H1 (cell line): Measurements from ENCODE around the gene TAS1R1. TPM values are rescaled to one million over a fixed set of nuclear protein-coding genes. Genes with fewer than 3 reads are reported as not detected.

Source experiments
- CTCF ChIA-PET: fragments of 300-600 bp; sonication (Branson Sonifier 250); formaldehyde crosslinking; loops from one replicate; lab custom pipeline; 2021; ENCODE audit not compliant: partially characterized antibody; lab: Charles Lee
- POLR2A ChIA-PET: fragments of 300-600 bp; sonication (Branson Sonifier 250); formaldehyde crosslinking; loops from one replicate; lab custom pipeline; 2021; ENCODE audit warnings: inconsistent platforms; ENCODE audit not compliant: partially characterized antibody; lab: Charles Lee
- DNase-seq, 2 experiments: peaks; one replicate each; pipeline versions ENCODE4 v3.0.0 to v3.0.0-alpha.2; 2010 to 2022; ENCODE audit warnings: low spot score in 2 of 2, low read depth in 1 of 2, mixed read lengths in 1 of 2
- FAIRE-seq: peaks from 2 replicates; lab custom pipeline; 2011; peaks lifted over from hg19 to GRCh38; lab: Jason Lieb, UNC
- H2AFZ ChIP-seq: 2 replicates; pipeline ENCODE4 v1.8.1; 2012; ENCODE audit warnings: low read length, inconsistent platforms
- H2AK5ac ChIP-seq: 2 replicates; pipeline ENCODE4 v1.6.1; 2013; ENCODE audit warnings: low read depth, low read length
- H2BK120ac ChIP-seq: replicated peaks from 2 replicates; pipeline ENCODE3; 2013; ENCODE audit warnings: low read depth, low read length, inconsistent platforms
- H2BK12ac ChIP-seq: 2 replicates; pipeline ENCODE4 v1.6.1; 2013; ENCODE audit warnings: low read depth, low read length
- H2BK15ac ChIP-seq: 2 replicates; pipeline ENCODE4 v1.6.1; 2013; ENCODE audit warnings: low read length
- H2BK20ac ChIP-seq: 2 replicates; pipeline ENCODE4 v1.6.1; 2013; ENCODE audit warnings: low read length
- H2BK5ac ChIP-seq: 2 replicates; pipeline ENCODE4 v1.6.1; 2013; ENCODE audit warnings: low read depth, low read length
- H3K14ac ChIP-seq: 2 replicates; pipeline ENCODE4 v1.6.1; 2013; ENCODE audit warnings: inconsistent platforms; ENCODE audit not compliant: insufficient read length
- H3K18ac ChIP-seq: 2 replicates; pipeline ENCODE4 v1.6.1; 2013; ENCODE audit warnings: low read length; ENCODE audit errors: extremely low read depth
- H3K23ac ChIP-seq: 2 replicates; pipeline ENCODE4 v1.6.1; 2013; ENCODE audit warnings: inconsistent platforms; ENCODE audit not compliant: insufficient read length
- H3K23me2 ChIP-seq: 2 replicates; pipeline ENCODE4 v1.6.1; 2013; ENCODE audit warnings: low read depth, low read length
- H3K27ac ChIP-seq: 2 replicates; pipeline ENCODE4 v1.6.1; 2011; ENCODE audit warnings: low read depth, low read length, inconsistent platforms
- H3K27me3 ChIP-seq, 4 experiments: replicated peaks in 1 of 4; 1 replicate in 1 of 4; 2 replicates in 3 of 4; pipeline versions ENCODE4 v1.6.1 to v1.8.1; 2011 to 2013; ENCODE audit warnings: low read length in 3 of 4, mild to moderate bottlenecking in 3 of 4, inconsistent platforms in 2 of 4, mixed read lengths in 2 of 4, moderate library complexity in 1 of 4; ENCODE audit not compliant: control insufficient read depth in 3 of 4, insufficient read depth in 3 of 4; ENCODE audit errors: extremely low read depth in 1 of 4
- H3K36me3 ChIP-seq, 4 experiments: 2 replicates each; pipeline versions ENCODE4 v1.6.1 to v1.8.1; 2011 to 2013; ENCODE audit warnings: mild to moderate bottlenecking in 4 of 4, low read length in 3 of 4, moderate library complexity in 2 of 4, control low read depth in 1 of 4, inconsistent platforms in 1 of 4; ENCODE audit not compliant: insufficient read depth in 4 of 4, control insufficient read depth in 2 of 4
- H3K4ac ChIP-seq: replicated peaks from 2 replicates; pipeline ENCODE3; 2013; ENCODE audit warnings: low read length, low read depth, mixed read lengths, inconsistent platforms; ENCODE audit not compliant: insufficient read length
- H3K4me1 ChIP-seq, 4 experiments: replicated peaks in 1 of 4; 1 replicate in 1 of 4; 2 replicates in 3 of 4; pipeline versions ENCODE4 v1.6.1 to v1.8.1; 2011 to 2013; ENCODE audit warnings: low read length in 3 of 4, inconsistent platforms in 2 of 4, mixed read lengths in 1 of 4; ENCODE audit not compliant: insufficient read depth in 4 of 4, control insufficient read depth in 3 of 4
- H3K4me2 ChIP-seq, 2 experiments: 2 replicates each; pipeline versions ENCODE4 v1.6.1 to v1.8.1; 2011 to 2013; ENCODE audit warnings: low read depth in 2 of 2, low read length in 2 of 2, control low read depth in 1 of 2, inconsistent platforms in 1 of 2, mild to moderate bottlenecking in 1 of 2; ENCODE audit not compliant: insufficient read depth in 1 of 2
- H3K4me3 ChIP-seq, 4 experiments: fragments of 200-600, 300-600 bp in 1 of 4; sonication (generic), shearing (Covaris generic), sonication (Bioruptor Twin) in 1 of 4; 2 replicates each; pipeline versions ENCODE4 v1.5.1 to v1.8.1; 2011 to 2016; ENCODE audit warnings: low read length in 4 of 4, low read depth in 3 of 4, control low read depth in 2 of 4, inconsistent platforms in 2 of 4, mild to moderate bottlenecking in 2 of 4, mixed read lengths in 1 of 4, moderate library complexity in 1 of 4; ENCODE audit not compliant: insufficient read depth in 2 of 4; ENCODE audit errors: extremely low read depth in 1 of 4
- H3K56ac ChIP-seq: replicated peaks from 2 replicates; pipeline ENCODE3; 2013; ENCODE audit warnings: low read depth, mild to moderate bottlenecking, mixed read lengths, low read length, inconsistent platforms; ENCODE audit not compliant: insufficient read length
- H3K79me1 ChIP-seq: 2 replicates; pipeline ENCODE4 v1.6.1; 2013; ENCODE audit warnings: low read depth, low read length, control low read depth
- H3K79me2 ChIP-seq, 2 experiments: 2 replicates each; pipeline versions ENCODE4 v1.6.1 to v1.8.1; 2012 to 2013; ENCODE audit warnings: low read length in 2 of 2, mild to moderate bottlenecking in 2 of 2, inconsistent platforms in 1 of 2; ENCODE audit not compliant: insufficient read depth in 2 of 2, control insufficient read depth in 1 of 2
- H3K9ac ChIP-seq, 4 experiments: replicated peaks in 1 of 4; 1 replicate in 1 of 4; 2 replicates in 3 of 4; pipeline versions ENCODE4 v1.6.1 to v1.8.1; 2011 to 2013; ENCODE audit warnings: low read depth in 3 of 4, low read length in 3 of 4, control low read depth in 2 of 4, mild to moderate bottlenecking in 2 of 4, moderate library complexity in 2 of 4, inconsistent platforms in 1 of 4; ENCODE audit errors: extremely low read depth in 1 of 4
- H3K9me3 ChIP-seq, 2 experiments: 2 replicates each; pipeline versions ENCODE4 v1.6.1 to v1.8.1; 2012 to 2013; ENCODE audit warnings: mild to moderate bottlenecking in 2 of 2, moderate library complexity in 2 of 2, control low read depth in 1 of 2, inconsistent platforms in 1 of 2, low read depth in 1 of 2, low read length in 1 of 2, mixed read lengths in 1 of 2; ENCODE audit not compliant: insufficient read depth in 2 of 2
- H4K20me1 ChIP-seq, 2 experiments: replicated peaks in 1 of 2; 2 replicates each; pipeline versions ENCODE3 to v1.8.1; 2011 to 2013; ENCODE audit warnings: inconsistent platforms in 2 of 2, low read length in 2 of 2, mild to moderate bottlenecking in 1 of 2; ENCODE audit not compliant: insufficient read depth in 2 of 2, control insufficient read depth in 1 of 2
- H4K5ac ChIP-seq: 2 replicates; pipeline ENCODE4 v1.6.1; 2013; ENCODE audit warnings: low read length, low read depth, mixed read lengths, inconsistent platforms; ENCODE audit not compliant: insufficient read length
- H4K8ac ChIP-seq: 2 replicates; pipeline ENCODE4 v1.8.0; 2013; ENCODE audit warnings: mild to moderate bottlenecking, moderate library complexity, low read length, inconsistent platforms; ENCODE audit not compliant: insufficient read depth; ENCODE audit errors: extremely low read depth
- H4K91ac ChIP-seq: replicated peaks from 2 replicates; pipeline ENCODE3; 2013; ENCODE audit warnings: low read length, mixed read lengths, inconsistent platforms; ENCODE audit not compliant: insufficient read length
- CEBPB ChIP-seq: IDR thresholded peaks from 2 replicates; pipeline ENCODE4 v1.6.1; 2012; ENCODE audit warnings: low read depth, low read length
- KDM5A ChIP-seq: fragments of 200-600 bp; IDR thresholded peaks from 2 replicates; pipeline ENCODE4 v1.7.1; 2012; ENCODE audit warnings: mild to moderate bottlenecking, low read length, inconsistent platforms, mixed read lengths
- PHF8 ChIP-seq: fragments of 200-600 bp; sonication (generic); conservative IDR thresholded peaks from 2 replicates; pipeline ENCODE4 v1.7.1; 2012; ENCODE audit warnings: low read depth, mild to moderate bottlenecking, inconsistent platforms, low read length, moderate library complexity
- POLR2AphosphoS5 ChIP-seq: IDR thresholded peaks from 2 replicates; pipeline ENCODE4 v1.6.1; 2011; ENCODE audit warnings: low read depth, low read length
- SP2 ChIP-seq: IDR thresholded peaks from 2 replicates; pipeline ENCODE4 v1.6.1; 2012; ENCODE audit warnings: mild to moderate bottlenecking, low read length, inconsistent platforms
- SUZ12 ChIP-seq: fragments of 200-600 bp; sonication (generic); IDR thresholded peaks from 2 replicates; pipeline ENCODE4 v1.6.1; 2012; ENCODE audit warnings: mild to moderate bottlenecking, inconsistent platforms, low read length, moderate library complexity, mixed read lengths
- TAF7 ChIP-seq: optimal IDR thresholded peaks from 2 replicates; pipeline ENCODE3; 2011; ENCODE audit warnings: low read depth, mild to moderate bottlenecking, inconsistent platforms, low read length, moderate library complexity, borderline replicate concordance
- WGBS, 2 experiments: shearing (Covaris generic) in 1 of 2; methylation state at CpG; one replicate each; pipeline versions ENCODE4 v1.1.6 to v1.1.7; 2013 to 2015; ENCODE audit warnings: low lambda C conversion rate in 2 of 2, mixed read lengths in 2 of 2, inconsistent platforms in 1 of 2, low coverage in 1 of 2, missing lambda C conversion rate in 1 of 2; ENCODE audit not compliant: insufficient replicate concordance in 2 of 2, insufficient coverage in 1 of 2, insufficient read length in 1 of 2; ENCODE audit errors: extremely low coverage in 1 of 2, missing lambda C conversion rate in 1 of 2; 5-methylcytosine and 5-hydroxymethylcytosine counted together
- polyA plus RNA-seq, 7 experiments: library from polyadenylated mRNA; depleted of rRNA in 3 of 7; stranded (reverse) in 5 of 7; unstranded in 2 of 7; fragments of >200 nt in 5 of 7; fragments of 200-250 nt in 2 of 7; gene quantifications; 1 replicate in 5 of 7; 2 replicates in 1 of 7; 4 replicates in 1 of 7; pipeline versions ENCODE4 v1.2.1 to v1.2.3, GENCODE V29; 2011 to 2013; ENCODE audit warnings: missing spikeins in 2 of 7, mixed read lengths in 2 of 7
- total RNA-seq: library from RNA; stranded (reverse); fragmentation: NEBNext Ultra II Directional; extraction: Animal tissue kit (Norgen Biotek cat#: 25700); gene quantifications from 2 replicates; pipeline ENCODE4 v1.2.1, GENCODE V29; 2021

TAS1R1 gene
- total and polyA plus RNA-seq, 2 of the 8 experiments (the other 6 are each of a cell fraction or from before 2014, with no cell fraction given) = 0.26 TPM; not detected in 1

- WGBS, 2 experiments = 97% methylated on average over 6 of the region's 6 CpGs; no CpG with 5 or more reads in 1 of the 2 experiments
- no peak overlapping the region for H2BK120ac ChIP-seq
- TF ChIP-seq TAF7 = no peak
- no peak for TF ChIP-seq SUZ12
- no peak for TF ChIP-seq SP2
- no peak for TF ChIP-seq KDM5A
- TF ChIP-seq PHF8 = no peak
- no peak for TF ChIP-seq POLR2AphosphoS5
- TF ChIP-seq CEBPB = no peak
- peaks cover 18% of the 10 kb centered on the region for H3K23me2 ChIP-seq
- H2BK5ac ChIP-seq = peak overlapping the region; percentile 12; the same call in 1 of the 2 replicates
- H3K4me2 ChIP-seq = no peak overlapping the region
- no peak overlapping the region for H4K5ac ChIP-seq
- H3K14ac ChIP-seq = no peak overlapping the region
- no peak overlapping the region for H3K56ac ChIP-seq
- H3K4ac ChIP-seq = no peak overlapping the region
- H4K20me1 ChIP-seq = peaks cover 27 to 45% of the 10 kb centered on the region in 2 experiments
- ChIA-PET CTCF (interaction anchor here (0.8 to 1.9 kb wide), 7 partner anchors 9 to 73 kb away, joined by 3 to 8 read pairs (median 3); partner anchors contain the start of genes NOL9, TAS1R1 and THAP3), POLR2A (interaction anchor here (1.1 to 10.8 kb wide), 5 partner anchors 12 to 61 kb away, joined by 4 to 196 read pairs (median 66); partner anchors contain the start of genes NOL9, THAP3 and ZBTB48)
- no peak overlapping the region for H3K23ac ChIP-seq
- DNase-seq (no peak), FAIRE-seq (no peak)
- H2BK20ac ChIP-seq = no peak overlapping the region
- H3K27ac ChIP-seq = no peak overlapping the region
- H2AK5ac ChIP-seq = no peak overlapping the region
- H3K9ac ChIP-seq = no peak overlapping the region
- peaks cover 21% of the 10 kb centered on the region for H3K79me1 ChIP-seq
- no peaks in the 10 kb centered on the region for H3K9me3 ChIP-seq
- no peak overlapping the region for H3K4me3 ChIP-seq
- peaks cover 10 to 37% (median 36%) of the 10 kb centered on the region in 4 experiments for H3K36me3 ChIP-seq
- peak overlapping the region; percentile 7; the same call in 1 of the 2 replicates for H4K8ac ChIP-seq
- H2AFZ ChIP-seq = no peak overlapping the region
- H2BK12ac ChIP-seq = no peak overlapping the region
- no peak overlapping the region for H4K91ac ChIP-seq
- H3K4me1 ChIP-seq = peaks cover 0 to 6% (median 5%) of the 10 kb centered on the region in 4 experiments; a peak in 4 of 7 replicates
- no peaks in the 10 kb centered on the region; a peak in 1 of 7 replicates for H3K27me3 ChIP-seq
- H2BK15ac ChIP-seq = no peak overlapping the region
- peaks cover 22 to 55% of the 10 kb centered on the region in 2 experiments; a peak in 3 of 4 replicates for H3K79me2 ChIP-seq
- no peak overlapping the region for H3K18ac ChIP-seq
These were observed 42.6 kb downstream of the TAS1R1 start for GRCh38 chr1:6597777-6598131.
